B cell (primary cell): ENCODE measurements around the gene DYNLL2. TPM values are rescaled to one million over a fixed set of nuclear protein-coding genes. Genes with fewer than 3 reads are reported as not detected.

Source experiments
- ATAC-seq: fragments of 200-7000 bp; cut with Tn5 transposase; one replicate; pipeline ENCODE4 v1.10.0; 2021; ENCODE audit warnings: low read depth, mild to moderate bottlenecking, moderate number of reproducible peaks, moderate library complexity
- CTCF ChIA-PET: fragments of 350-600 bp; sonication (Branson Sonifier 250); formaldehyde crosslinking; loops from one replicate; lab custom pipeline; 2021; ENCODE audit warnings: antibody characterized with exemption, inconsistent platforms; lab: Charles Lee
- POLR2A ChIA-PET: fragments of 350-600 bp; sonication (Branson Sonifier 250); formaldehyde crosslinking; loops from one replicate; lab custom pipeline; 2021; ENCODE audit warnings: antibody characterized with exemption; lab: Charles Lee
- DNase-seq: peaks from one replicate; pipeline ENCODE4 v3.0.0; 2013
- H2AFZ ChIP-seq: 2 replicates; pipeline ENCODE4 v1.6.1; 2012; ENCODE audit warnings: mild to moderate bottlenecking, low read depth, low read length; ENCODE audit not compliant: insufficient read depth, poor library complexity, severe bottlenecking
- H3K27ac ChIP-seq, 2 donors: 1 replicate in 1 of 2; 2 replicates in 1 of 2; pipeline ENCODE4 v1.5.1; 2012 to 2013; ENCODE audit warnings: low read length in 2 of 2, mild to moderate bottlenecking in 2 of 2, moderate library complexity in 1 of 2
- H3K27me3 ChIP-seq, 4 experiments: fragments of 200-600 bp in 1 of 4; sonication (generic) in 1 of 4; replicated peaks in 1 of 4; 1 replicate in 2 of 4; 2 replicates in 2 of 4; pipeline versions ENCODE4 v1.6.1 to v1.7.0; 2013 to 2016; ENCODE audit warnings: low read length in 3 of 4, mild to moderate bottlenecking in 2 of 4, mixed read lengths in 1 of 4, moderate library complexity in 1 of 4; ENCODE audit not compliant: insufficient read depth in 4 of 4, control insufficient read depth in 3 of 4; ENCODE audit errors: control extremely low read depth in 1 of 4
- H3K36me3 ChIP-seq, 2 experiments: replicated peaks in 1 of 2; 1 replicate in 1 of 2; 2 replicates in 1 of 2; pipeline versions ENCODE4 v1.6.1 to v1.7.1; 2013; ENCODE audit warnings: low read length in 1 of 2; ENCODE audit not compliant: insufficient read depth in 2 of 2, control insufficient read depth in 1 of 2; ENCODE audit errors: control extremely low read depth in 1 of 2, extremely low read depth in 1 of 2
- H3K4me1 ChIP-seq, 2 donors: fragments of 200-600 bp in 1 of 2; sonication (generic) in 1 of 2; 1 replicate in 1 of 2; 2 replicates in 1 of 2; pipeline versions ENCODE4 v1.5.1 to v1.6.1; 2013 to 2017; ENCODE audit warnings: low read length in 2 of 2; ENCODE audit not compliant: control insufficient read depth in 2 of 2, insufficient read depth in 2 of 2
- H3K4me2 ChIP-seq: replicated peaks from 2 replicates; pipeline ENCODE3; 2012; ENCODE audit warnings: mild to moderate bottlenecking, low read depth, low read length; ENCODE audit not compliant: poor library complexity, severe bottlenecking
- H3K4me3 ChIP-seq, 5 experiments: fragments of 200-600 bp in 1 of 5; sonication (generic) in 1 of 5; 1 replicate in 3 of 5; 2 replicates in 2 of 5; pipeline versions ENCODE4 v1.5.1 to v1.7.0; 2011 to 2016; ENCODE audit warnings: low read length in 4 of 5, mild to moderate bottlenecking in 4 of 5, low read depth in 2 of 5, control low read depth in 1 of 5, moderate library complexity in 1 of 5; ENCODE audit not compliant: insufficient read depth in 1 of 5; ENCODE audit errors: control extremely low read depth in 1 of 5, extremely low read depth in 1 of 5
- H3K79me2 ChIP-seq: fragments of 200-600 bp; sonication (generic); one replicate; pipeline ENCODE4 v1.6.0; 2016; ENCODE audit warnings: low read length; ENCODE audit not compliant: control insufficient read depth, insufficient read depth
- H3K9ac ChIP-seq: fragments of 200-600 bp; sonication (generic); 2 replicates; pipeline ENCODE4 v1.6.1; 2017; ENCODE audit warnings: mild to moderate bottlenecking, low read length, moderate library complexity
- H3K9me3 ChIP-seq, 3 donors: one replicate each; pipeline versions ENCODE4 v1.6.1 to v1.7.1; 2013; ENCODE audit warnings: low read length in 2 of 3; ENCODE audit not compliant: control insufficient read depth in 2 of 3, insufficient read depth in 1 of 3; ENCODE audit errors: control extremely low read depth in 1 of 3
- H4K20me1 ChIP-seq: 2 replicates; pipeline ENCODE4 v1.6.0; 2012; ENCODE audit warnings: mild to moderate bottlenecking, low read length; ENCODE audit not compliant: insufficient read depth, control insufficient read depth, poor library complexity, severe bottlenecking
- H3K27ac Mint-ChIP-seq: one replicate; pipeline ENCODE4 v1.8.0; 2021; ENCODE audit warnings: mixed read lengths
- H3K27me3 Mint-ChIP-seq: one replicate; pipeline ENCODE4 v1.8.0; 2021; ENCODE audit warnings: mixed read lengths
- H3K4me1 Mint-ChIP-seq: one replicate; pipeline ENCODE4 v1.8.0; 2021; ENCODE audit warnings: mixed read lengths
- H3K4me3 Mint-ChIP-seq: one replicate; pipeline ENCODE4 v1.8.0; 2021; ENCODE audit warnings: mixed read lengths
- H3K9me3 Mint-ChIP-seq: one replicate; pipeline ENCODE4 v1.8.0; 2022; ENCODE audit warnings: mixed read lengths; ENCODE audit not compliant: insufficient read depth
- CTCF ChIP-seq: fragments of 200-600 bp; IDR thresholded peaks from one replicate; pipeline ENCODE4 v1.8.0; 2022; ENCODE audit warnings: antibody characterized with exemption, mild to moderate bottlenecking
- EZH2 ChIP-seq: IDR thresholded peaks from 2 replicates; pipeline ENCODE4 v1.6.1; 2012; ENCODE audit warnings: borderline replicate concordance, low read depth, mild to moderate bottlenecking, moderate library complexity, low read length; ENCODE audit not compliant: insufficient read depth, poor library complexity, severe bottlenecking
- WGBS: methylation state at CpG from one replicate; pipeline ENCODE4 v1.1.5; 2013; ENCODE audit warnings: missing lambda C conversion rate; ENCODE audit not compliant: insufficient coverage; 5-methylcytosine and 5-hydroxymethylcytosine counted together
- intact Hi-C: fragments of 100-400 bp; cut with micrococcal nuclease; formaldehyde crosslinking; loops from one replicate; pipeline ENCODE4 v1.10.0; 2022
- polyA plus RNA-seq: library from polyadenylated mRNA; depleted of rRNA; stranded (reverse); fragments of >200 nt; gene quantifications from 2 replicates; pipeline ENCODE4 v1.2.3, GENCODE V29; 2012
- total RNA-seq, 2 donors: library from RNA; stranded (reverse); fragments of 120-200 nt in 1 of 2; gene quantifications; 1 replicate in 1 of 2; 2 replicates in 1 of 2; pipeline versions ENCODE4 v1.2.3 to v1.2.4, GENCODE V29; 2013 to 2022

The DYNLL2 gene
- total and polyA plus RNA-seq, 2 donors (not counting 1 experiment from before 2014, with no cell fraction given): 10.1 to 25.2 TPM

- DNase-seq (no peak), ATAC-seq (no peak)
- Mint-ChIP-seq H3K9me3 (no peaks in the 10 kb centered on the region), H3K27me3 (peaks cover 48% of the 10 kb centered on the region), H3K27ac (no peak overlapping the region), H3K4me1 (no peaks in the 10 kb centered on the region), H3K4me3 (no peak overlapping the region)
- ChIA-PET POLR2A (no interaction called here), CTCF (interaction anchor here (0.6 kb wide), 1 partner anchor 12 kb away, joined by 3 read pairs; no protein-coding TSS in a partner anchor)
- no peaks in the 10 kb centered on the region for H3K79me2 ChIP-seq
- no peak overlapping the region for H3K4me2 ChIP-seq
- 76% methylated on average over 12 of the region's 18 CpGs for WGBS
- H3K36me3 ChIP-seq: no peaks in the 10 kb centered on the region
- H3K27me3 ChIP-seq: peaks cover 0 to 14% (median 5%) of the 10 kb centered on the region in 4 experiments
- H3K4me1 ChIP-seq: no peaks in the 10 kb centered on the region
- no peak overlapping the region for H3K27ac ChIP-seq
- H3K9ac ChIP-seq: no peak overlapping the region
- H4K20me1 ChIP-seq: no peaks in the 10 kb centered on the region
- no peak overlapping the region for H3K4me3 ChIP-seq
- H3K9me3 ChIP-seq: peaks cover 0 to 1% (median 0%) of the 10 kb centered on the region in 3 donors
- TF ChIP-seq EZH2 (no peak), CTCF (no peak)
- intact Hi-C loops: no loop called here
- H2AFZ ChIP-seq: no peak overlapping the region
Measured at GRCh38 chr17:58046239-58047094, 36.8 kb upstream of the DYNLL2 start.
